Right lobe of liver (tissue), 4 donors: ENCODE results near the gene TBCE.

Source experiments
- POLR2A ChIP-seq: fragments of 450-650 bp; IDR thresholded peaks from one replicate; pipeline ENCODE4 v1.6.1; 2017; ENCODE audit warnings: antibody characterized with exemption, mild to moderate bottlenecking
- TF ChIP-seq, protein P1 (sequence below), 4 donors: fragments of 200-600 bp in 3 of 4; fragments of 450-650 bp in 1 of 4; IDR thresholded peaks; one replicate each; pipeline versions ENCODE4 v1.5.1 to v1.8.0; 2016 to 2022; ENCODE audit warnings: antibody characterized with exemption in 4 of 4, mild to moderate bottlenecking in 2 of 4
- donor health status: DM: no; HTN: no; CAD: no.
- donor health status: DM: no; HTN: no; CAD: no.
- donor health status: DM: no; HTN: yes; CAD: no.

DNA sequence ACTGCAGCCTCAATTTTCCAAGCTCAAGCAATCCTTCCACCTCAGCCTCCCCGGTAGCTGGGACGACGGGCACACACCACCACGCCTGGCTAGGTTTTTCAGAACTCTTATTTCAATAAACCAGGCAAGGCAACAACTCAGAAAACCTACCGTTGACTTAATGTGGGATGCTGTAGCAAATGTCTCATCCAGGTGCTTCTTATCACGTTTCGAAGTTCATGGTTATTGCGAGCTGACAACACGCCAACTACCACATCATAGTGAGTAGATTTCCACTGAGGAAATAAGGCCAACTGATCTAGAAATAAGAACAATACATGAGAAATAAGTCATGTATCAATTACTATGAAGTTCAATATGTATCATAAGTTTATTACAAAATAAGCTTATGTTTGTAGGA is 127.3 kb downstream of the TBCE start:
- no peak for TF ChIP-seq POLR2A
- TF ChIP-seq, protein P1, sequence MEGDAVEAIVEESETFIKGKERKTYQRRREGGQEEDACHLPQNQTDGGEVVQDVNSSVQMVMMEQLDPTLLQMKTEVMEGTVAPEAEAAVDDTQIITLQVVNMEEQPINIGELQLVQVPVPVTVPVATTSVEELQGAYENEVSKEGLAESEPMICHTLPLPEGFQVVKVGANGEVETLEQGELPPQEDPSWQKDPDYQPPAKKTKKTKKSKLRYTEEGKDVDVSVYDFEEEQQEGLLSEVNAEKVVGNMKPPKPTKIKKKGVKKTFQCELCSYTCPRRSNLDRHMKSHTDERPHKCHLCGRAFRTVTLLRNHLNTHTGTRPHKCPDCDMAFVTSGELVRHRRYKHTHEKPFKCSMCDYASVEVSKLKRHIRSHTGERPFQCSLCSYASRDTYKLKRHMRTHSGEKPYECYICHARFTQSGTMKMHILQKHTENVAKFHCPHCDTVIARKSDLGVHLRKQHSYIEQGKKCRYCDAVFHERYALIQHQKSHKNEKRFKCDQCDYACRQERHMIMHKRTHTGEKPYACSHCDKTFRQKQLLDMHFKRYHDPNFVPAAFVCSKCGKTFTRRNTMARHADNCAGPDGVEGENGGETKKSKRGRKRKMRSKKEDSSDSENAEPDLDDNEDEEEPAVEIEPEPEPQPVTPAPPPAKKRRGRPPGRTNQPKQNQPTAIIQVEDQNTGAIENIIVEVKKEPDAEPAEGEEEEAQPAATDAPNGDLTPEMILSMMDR (IDR thresholded peaks at IDR 0.05) = no peak
